Spleen (tissue), 11 donors: ENCODE data around the gene GRIK1. TPM values are rescaled to one million over a fixed set of nuclear protein-coding genes. Genes with fewer than 3 reads are reported as not detected.

Source experiments
- DNase-seq: peaks from one replicate; pipeline ENCODE4 v3.0.0-alpha.2; 2020
- H3K27ac ChIP-seq, 8 donors: fragments of 200-600 bp; sonication (generic) in 7 of 8; 1 replicate in 4 of 8; 2 replicates in 4 of 8; pipeline versions ENCODE4 v1.5.0 to v1.8.0; 2016 to 2021; ENCODE audit warnings: inconsistent platforms in 4 of 8, mild to moderate bottlenecking in 4 of 8, moderate library complexity in 1 of 8
- H3K27me3 ChIP-seq, 7 donors: fragments of 200-600 bp; sonication (generic) in 6 of 7; replicated peaks in 1 of 7; 1 replicate in 4 of 7; 2 replicates in 3 of 7; pipeline versions ENCODE4 v1.5.0 to v1.8.0; 2016 to 2021; ENCODE audit warnings: inconsistent platforms in 3 of 7, mild to moderate bottlenecking in 1 of 7
- H3K36me3 ChIP-seq, 6 donors: fragments of 200-600 bp; sonication (generic) in 5 of 6; 1 replicate in 4 of 6; 2 replicates in 2 of 6; pipeline versions ENCODE4 v1.5.0 to v1.8.0; 2016 to 2021; ENCODE audit warnings: inconsistent platforms in 2 of 6
- H3K4me1 ChIP-seq, 6 donors: fragments of 200-600 bp; sonication (generic) in 5 of 6; 1 replicate in 3 of 6; 2 replicates in 3 of 6; pipeline versions ENCODE4 v1.5.0 to v1.8.0; 2016 to 2021; ENCODE audit warnings: inconsistent platforms in 3 of 6
- H3K4me3 ChIP-seq, 8 donors: fragments of 200-600 bp; sonication (generic) in 7 of 8; 1 replicate in 4 of 8; 2 replicates in 4 of 8; pipeline versions ENCODE4 v1.5.0 to v1.8.0; 2016 to 2021; ENCODE audit warnings: inconsistent platforms in 4 of 8, mild to moderate bottlenecking in 4 of 8, moderate library complexity in 2 of 8
- H3K9me3 ChIP-seq, 8 donors: fragments of 200-600 bp; sonication (generic) in 7 of 8; 1 replicate in 4 of 8; 2 replicates in 4 of 8; pipeline versions ENCODE4 v1.5.0 to v1.8.0; 2016 to 2021; ENCODE audit warnings: inconsistent platforms in 4 of 8
- CTCF ChIP-seq, 11 experiments: fragments of 200-600 bp in 7 of 11; fragments of 450-650 bp in 4 of 11; sonication (generic) in 4 of 11; IDR thresholded peaks in 8 of 11; conservative IDR thresholded peaks in 3 of 11; 1 replicate in 7 of 11; 2 replicates in 4 of 11; pipeline versions ENCODE4 v1.4.0 to v1.8.0; 2016 to 2021; ENCODE audit warnings: antibody characterized with exemption in 11 of 11, inconsistent platforms in 4 of 11, mild to moderate bottlenecking in 1 of 11
- POLR2A ChIP-seq, 3 donors: fragments of 450-650 bp; IDR thresholded peaks; one replicate each; pipeline ENCODE4 v1.5.1; 2017; ENCODE audit warnings: antibody characterized with exemption in 3 of 3, mild to moderate bottlenecking in 1 of 3
- POLR2AphosphoS5 ChIP-seq, 3 donors: sonication (generic); formaldehyde crosslinking; IDR thresholded peaks; one replicate each; pipeline ENCODE4 v1.5.1; 2017; ENCODE audit warnings: antibody characterized with exemption in 3 of 3
- WGBS, 5 donors: extraction: QIAGEN DNeasy Blood & Tissue Kit in 3 of 5; methylation state at CpG; one replicate each; pipeline versions ENCODE4 v1.1.5 to v1.1.7; 2013 to 2018; 5-methylcytosine and 5-hydroxymethylcytosine counted together
- intact Hi-C: fragments of 100-400 bp; cut with DNase I; formaldehyde crosslinking; loops from one replicate; pipeline ENCODE4 v1.15.0; 2023; ENCODE audit warnings: low total_unique reads
- polyA plus RNA-seq, 3 donors: library from polyadenylated mRNA; stranded (reverse); fragments of 200-250 nt; gene quantifications; one replicate each; pipeline ENCODE4 v1.2.1, GENCODE V29; 2013
- total RNA-seq, 7 donors: library from RNA; depleted of rRNA in 3 of 7; stranded (reverse); fragments of >200 nt in 3 of 7; fragmentation: NEBNext Ultra II Directional in 4 of 7; extraction: Animal tissue kit (Norgen Biotek cat#: 25700) in 4 of 7; gene quantifications; one replicate each; pipeline versions ENCODE4 v1.1.0 to v1.2.1, GENCODE V29; 2016 to 2021
- donor health status: healthy with polysubstance abuse.
- donor health status: DM: no; HTN: no; CAD: no; lungs with moderate emphysema.
- donor health status: DM: no; HTN: no; CAD: no.
- donor health status: Bipolar disorder and iron deficiency.
- donor health status: healthy.
- donor health status: DM: no; HTN: no; CAD: no.
- donor health status: DM: yes; HTN: yes; CAD: no.

Gene GRIK1
- total and polyA plus RNA-seq, 10 donors: 0.02 to 0.17 (median 0.04) TPM; not detected in 7

- H3K4me1 ChIP-seq: no peaks in the 10 kb centered on the region
- 68 to 84% (median 79%) methylated on average over 5 of the region's 5 CpGs for WGBS, 5 donors
- H3K4me3 ChIP-seq: no peak overlapping the region
- no peaks in the 10 kb centered on the region for H3K36me3 ChIP-seq
- intact Hi-C loops: no loop called here
- H3K27ac ChIP-seq: no peak overlapping the region
- no peak for DNase-seq
- TF ChIP-seq POLR2A (IDR thresholded peaks at IDR 0.05) (no peak), CTCF (IDR thresholded peaks at IDR 0.05 in 8 of 11, conservative IDR thresholded peaks at IDR 0.05 in 3 of 11) (no peak), POLR2AphosphoS5 (IDR thresholded peaks at IDR 0.05) (no peak)
- H3K9me3 ChIP-seq: no peaks in the 10 kb centered on the region
- no peaks in the 10 kb centered on the region for H3K27me3 ChIP-seq
These were observed 120.0 kb downstream of the GRIK1 start for GRCh38 chr21:29819675-29820326.

- Histone ChIP-seq H3K4me1 (no peaks in the 10 kb centered on the region), H3K27ac (no peak overlapping the region), H3K4me3 (no peak overlapping the region), H3K36me3 (no peaks in the 10 kb centered on the region), H3K9me3 (no peaks in the 10 kb centered on the region), H3K27me3 (no peaks in the 10 kb centered on the region)
- 83 to 90% (median 85%) methylated on average over 2 of the region's 2 CpGs for WGBS, 5 donors
- intact Hi-C loops: no loop called here
- TF ChIP-seq POLR2AphosphoS5 (IDR thresholded peaks at IDR 0.05): no peak
- TF ChIP-seq POLR2A (IDR thresholded peaks at IDR 0.05): no peak
- TF ChIP-seq CTCF (IDR thresholded peaks at IDR 0.05 in 8 of 11, conservative IDR thresholded peaks at IDR 0.05 in 3 of 11): no peak
- DNase-seq: no peak
These were observed 121.3 kb downstream of the GRIK1 start for GRCh38 chr21:29818383-29818921.

GRCh38 chr21:29817450-29817849 lies 122.3 kb downstream of the GRIK1 start:
- no peak for DNase-seq
- intact Hi-C loops: no loop called here
- no peaks in the 10 kb centered on the region for H3K9me3 ChIP-seq
- H3K27me3 ChIP-seq: no peaks in the 10 kb centered on the region
- TF ChIP-seq CTCF (IDR thresholded peaks at IDR 0.05 in 8 of 11, conservative IDR thresholded peaks at IDR 0.05 in 3 of 11): no peak
- no peak for TF ChIP-seq POLR2AphosphoS5 (IDR thresholded peaks at IDR 0.05)
- TF ChIP-seq POLR2A (IDR thresholded peaks at IDR 0.05): no peak
- no peaks in the 10 kb centered on the region for H3K4me1 ChIP-seq
- H3K27ac ChIP-seq: no peak overlapping the region
- 80 to 89% (median 87%) methylated on average over 3 of the region's 3 CpGs for whole genome bisulfite sequencing, 5 donors
- no peak overlapping the region for H3K4me3 ChIP-seq
- no peaks in the 10 kb centered on the region for H3K36me3 ChIP-seq

- H3K36me3 ChIP-seq: no peaks in the 10 kb centered on the region
- TF ChIP-seq CTCF (IDR thresholded peaks at IDR 0.05 in 8 of 11, conservative IDR thresholded peaks at IDR 0.05 in 3 of 11) (no peak), POLR2AphosphoS5 (IDR thresholded peaks at IDR 0.05) (no peak), POLR2A (IDR thresholded peaks at IDR 0.05) (no peak)
- intact Hi-C loops: no loop called here
- DNase-seq: no peak
- no peaks in the 10 kb centered on the region for H3K27me3 ChIP-seq
- no peak overlapping the region for H3K4me3 ChIP-seq
- no peaks in the 10 kb centered on the region for H3K9me3 ChIP-seq
- H3K27ac ChIP-seq: no peak overlapping the region
- H3K4me1 ChIP-seq: no peaks in the 10 kb centered on the region
- WGBS, 5 donors: 71 to 91% (median 84%) methylated on average over 3 of the region's 3 CpGs
These were observed 126.8 kb downstream of the GRIK1 start for GRCh38 chr21:29812947-29813346.
